GM12878 (cell line): Measurements from ENCODE around the gene KLC3. TPM values are rescaled to one million over a fixed set of nuclear protein-coding genes. Genes with fewer than 3 reads are reported as not detected.

Experiments used
- CBX3 ChIP-seq: fragments of 200-600 bp; sonication (generic); IDR thresholded peaks from 2 replicates; pipeline ENCODE4 v1.6.1; 2016; ENCODE audit warnings: low read depth, borderline replicate concordance
- CHD4 ChIP-seq: fragments of 200-600 bp; sonication (generic); IDR thresholded peaks from 2 replicates; pipeline ENCODE4 v1.6.1; 2016; ENCODE audit warnings: mild to moderate bottlenecking
- IRF4 ChIP-seq: IDR thresholded peaks from 2 replicates; pipeline ENCODE4 v1.6.1; 2011; ENCODE audit warnings: low read depth, low read length
- MYB ChIP-seq: fragments of 150-350 bp; IDR thresholded peaks from 2 replicates; pipeline ENCODE4 v1.6.1; 2014; ENCODE audit warnings: mild to moderate bottlenecking, low read depth, low read length, borderline replicate concordance
- RELA ChIP-seq: fragments of 450-650 bp; IDR thresholded peaks from 2 replicates; pipeline ENCODE4 v1.8.0; 2014; ENCODE audit warnings: borderline replicate concordance; ENCODE audit not compliant: partially characterized antibody
- TAF1 ChIP-seq: IDR thresholded peaks from 2 replicates; pipeline ENCODE4 v1.6.1; 2011; ENCODE audit warnings: mild to moderate bottlenecking, low read depth, low read length, borderline replicate concordance
- polyA plus RNA-seq, 11 experiments: library from polyadenylated mRNA; depleted of rRNA in 4 of 11; unstranded in 6 of 11; stranded (reverse) in 5 of 11; fragments of >200 nt; fragmentation: Nextera tagmentation in 4 of 11; fragmentation: Illumina TruSeq in 1 of 11; extraction: Ambion mirVana in 4 of 11; extraction: Trizol in 1 of 11; gene quantifications; 1 replicate in 1 of 11; 2 replicates in 10 of 11; pipeline versions ENCODE4 v1.2.1 to v1.2.3, GENCODE V29; 2011 to 2016; ENCODE audit warnings: inconsistent platforms in 2 of 11, missing spikeins in 2 of 11, low read depth in 1 of 11
- total RNA-seq, 4 experiments: library from RNA; depleted of rRNA in 3 of 4; stranded (reverse); fragments of >200 nt in 3 of 4; fragmentation: Illumina TruSeq in 1 of 4; extraction: Trizol in 1 of 4; gene quantifications; 2 replicates each; pipeline versions ENCODE4 v1.2.1 to v1.2.3, GENCODE V29; 2013 to 2021
- TF ChIP-seq, protein P1 (sequence below): fragments of 450-650 bp; IDR thresholded peaks from 2 replicates; pipeline ENCODE4 v1.6.1; 2018; ENCODE audit warnings: borderline replicate concordance, mild to moderate bottlenecking; ENCODE audit not compliant: partially characterized antibody
- TF ChIP-seq, protein P2 (sequence below): fragments of 450-650 bp; formaldehyde crosslinking; IDR thresholded peaks from 2 replicates; pipeline ENCODE4 v1.4.0; 2022; ENCODE audit warnings: mild to moderate bottlenecking, moderate library complexity

Gene KLC3
- total and polyA plus RNA-seq, 10 of the 15 experiments (the other 5 are each of a cell fraction or from before 2014, with no cell fraction given) = 0.03 to 0.38 (median 0.28) TPM; not detected in 5

DNA sequence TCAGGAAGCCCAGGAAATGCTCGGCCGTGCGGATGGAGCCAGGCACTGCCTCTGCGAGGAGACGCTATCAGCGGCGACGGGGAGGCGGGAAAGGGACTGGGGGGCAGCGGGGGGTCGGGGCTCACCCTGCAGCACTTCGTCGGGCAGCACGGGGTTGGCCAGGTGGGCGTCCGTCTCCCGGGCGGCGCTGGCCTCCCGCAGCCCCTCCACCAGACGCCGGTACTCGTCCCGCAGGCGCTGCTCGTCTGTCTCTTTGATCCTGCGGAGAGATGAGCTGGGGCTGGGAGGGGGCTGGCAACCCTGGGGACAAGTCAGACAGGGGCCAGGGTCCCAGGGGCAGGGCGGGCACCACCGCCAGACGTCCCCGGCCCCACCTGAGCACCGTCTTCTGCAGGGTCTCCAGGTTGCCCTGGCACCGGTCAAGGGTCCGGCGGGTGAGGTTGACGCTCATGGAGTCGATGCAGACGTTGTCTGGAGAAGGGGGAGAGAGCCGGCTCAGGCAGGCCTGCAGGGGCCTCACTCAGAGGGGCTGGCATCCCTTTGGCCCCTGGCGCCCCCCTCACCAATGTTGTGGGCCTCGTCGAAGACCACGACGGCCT, 23.4 kb downstream of the KLC3 start (continued):
- TF ChIP-seq TAF1 (no peak), CHD4 (no peak), CBX3 (no peak), IRF4 (no peak), RELA (no peak), MYB (no peak)
- TF ChIP-seq, protein P1, sequence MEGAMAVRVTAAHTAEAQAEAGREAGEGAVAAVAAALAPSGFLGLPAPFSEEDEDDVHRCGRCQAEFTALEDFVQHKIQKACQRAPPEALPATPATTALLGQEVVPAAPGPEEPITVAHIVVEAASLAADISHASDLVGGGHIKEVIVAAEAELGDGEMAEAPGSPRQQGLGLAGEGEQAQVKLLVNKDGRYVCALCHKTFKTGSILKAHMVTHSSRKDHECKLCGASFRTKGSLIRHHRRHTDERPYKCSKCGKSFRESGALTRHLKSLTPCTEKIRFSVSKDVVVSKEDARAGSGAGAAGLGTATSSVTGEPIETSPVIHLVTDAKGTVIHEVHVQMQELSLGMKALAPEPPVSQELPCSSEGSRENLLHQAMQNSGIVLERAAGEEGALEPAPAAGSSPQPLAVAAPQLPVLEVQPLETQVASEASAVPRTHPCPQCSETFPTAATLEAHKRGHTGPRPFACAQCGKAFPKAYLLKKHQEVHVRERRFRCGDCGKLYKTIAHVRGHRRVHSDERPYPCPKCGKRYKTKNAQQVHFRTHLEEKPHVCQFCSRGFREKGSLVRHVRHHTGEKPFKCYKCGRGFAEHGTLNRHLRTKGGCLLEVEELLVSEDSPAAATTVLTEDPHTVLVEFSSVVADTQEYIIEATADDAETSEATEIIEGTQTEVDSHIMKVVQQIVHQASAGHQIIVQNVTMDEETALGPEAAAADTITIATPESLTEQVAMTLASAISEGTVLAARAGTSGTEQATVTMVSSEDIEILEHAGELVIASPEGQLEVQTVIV = no peak
- TF ChIP-seq, protein P2, sequence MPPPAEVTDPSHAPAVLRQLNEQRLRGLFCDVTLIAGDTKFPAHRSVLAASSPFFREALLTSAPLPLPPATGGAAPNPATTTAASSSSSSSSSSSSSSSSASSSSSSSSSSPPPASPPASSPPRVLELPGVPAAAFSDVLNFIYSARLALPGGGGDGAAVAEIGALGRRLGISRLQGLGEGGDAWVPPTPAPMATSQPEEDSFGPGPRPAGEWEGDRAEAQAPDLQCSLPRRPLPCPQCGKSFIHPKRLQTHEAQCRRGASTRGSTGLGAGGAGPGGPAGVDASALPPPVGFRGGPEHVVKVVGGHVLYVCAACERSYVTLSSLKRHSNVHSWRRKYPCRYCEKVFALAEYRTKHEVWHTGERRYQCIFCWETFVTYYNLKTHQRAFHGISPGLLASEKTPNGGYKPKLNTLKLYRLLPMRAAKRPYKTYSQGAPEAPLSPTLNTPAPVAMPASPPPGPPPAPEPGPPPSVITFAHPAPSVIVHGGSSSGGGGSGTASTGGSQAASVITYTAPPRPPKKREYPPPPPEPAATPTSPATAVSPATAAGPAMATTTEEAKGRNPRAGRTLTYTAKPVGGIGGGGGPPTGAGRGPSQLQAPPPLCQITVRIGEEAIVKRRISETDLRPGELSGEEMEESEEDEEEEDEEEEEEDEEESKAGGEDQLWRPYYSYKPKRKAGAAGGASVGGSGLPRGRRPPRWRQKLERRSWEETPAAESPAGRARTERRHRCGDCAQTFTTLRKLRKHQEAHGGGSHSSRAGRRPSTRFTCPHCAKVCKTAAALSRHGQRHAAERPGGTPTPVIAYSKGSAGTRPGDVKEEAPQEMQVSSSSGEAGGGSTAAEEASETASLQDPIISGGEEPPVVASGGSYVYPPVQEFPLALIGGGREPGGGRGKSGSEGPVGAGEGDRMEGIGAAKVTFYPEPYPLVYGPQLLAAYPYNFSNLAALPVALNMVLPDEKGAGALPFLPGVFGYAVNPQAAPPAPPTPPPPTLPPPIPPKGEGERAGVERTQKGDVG = no peak
